ENCODE data around the gene HPCAL1.
A peak's percentile ranks its signal among the peaks of the same experiment; 100 is the strongest.

Gene HPCAL1

GRCh38 chr2:10337449-10338269 lies 35.0 kb downstream of the HPCAL1 start:
- no peak for DNase-seq (ENCODE audit: low spot score)

GRCh38 chr2:10338270-10339188 lies 35.8 kb downstream of the HPCAL1 start:
- no peak for DNase-seq (ENCODE audit: low spot score)

- no peak for DNase-seq (ENCODE audit: low spot score)
Measured at GRCh38 chr2:10339647-10340592, 37.2 kb downstream of the HPCAL1 start.

GRCh38 chr2:10340593-10340975 lies 37.9 kb downstream of the HPCAL1 start:
- no peak for DNase-seq (ENCODE audit: low spot score)

GRCh38 chr2:10341193-10341592 lies 38.5 kb downstream of the HPCAL1 start:
- no peak for DNase-seq (ENCODE audit: low spot score)

- peak; percentile 36 for DNase-seq (ENCODE audit: low spot score)
Measured at GRCh38 chr2:10342245-10342951, 39.7 kb downstream of the HPCAL1 start.

- DNase-seq (ENCODE audit: low spot score), result no peak
Measured at GRCh38 chr2:10343191-10343590, 40.5 kb downstream of the HPCAL1 start.

GRCh38 chr2:10343658-10344057 lies 41.0 kb downstream of the HPCAL1 start:
- no peak for DNase-seq (ENCODE audit: low spot score)

- peak; percentile 28 for DNase-seq (ENCODE audit: low spot score)
Measured at GRCh38 chr2:10344105-10345066, 41.7 kb downstream of the HPCAL1 start.

- DNase-seq (ENCODE audit: low spot score), result no peak
Measured at GRCh38 chr2:10345126-10345525, 42.4 kb downstream of the HPCAL1 start.

GRCh38 chr2:10345813-10346212 lies 43.1 kb downstream of the HPCAL1 start:
- DNase-seq (ENCODE audit: low spot score), result no peak

- no peak for DNase-seq (ENCODE audit: low spot score)
Measured at GRCh38 chr2:10346929-10347561, 44.3 kb downstream of the HPCAL1 start.

GRCh38 chr2:10347562-10347948 lies 44.9 kb downstream of the HPCAL1 start:
- no peak for DNase-seq (ENCODE audit: low spot score)

- no peak for DNase-seq (ENCODE audit: low spot score)
Measured at GRCh38 chr2:10348891-10349290, 46.2 kb downstream of the HPCAL1 start.

GRCh38 chr2:10350761-10351160 lies 48.1 kb downstream of the HPCAL1 start:
- DNase-seq (ENCODE audit: low spot score), result no peak

- no peak for DNase-seq (ENCODE audit: low spot score)
Measured at GRCh38 chr2:10352361-10352760, 49.7 kb downstream of the HPCAL1 start.

- DNase-seq (ENCODE audit: low spot score), result no peak
Measured at GRCh38 chr2:10352972-10353371, 50.3 kb downstream of the HPCAL1 start.

GRCh38 chr2:10353931-10354330 lies 51.2 kb downstream of the HPCAL1 start:
- DNase-seq (ENCODE audit: low spot score), result no peak

GRCh38 chr2:10354399-10354798 lies 51.7 kb downstream of the HPCAL1 start:
- no peak for DNase-seq (ENCODE audit: low spot score)

Data from Ammon's horn (tissue), 1 donor.